ENCODE measurements around the gene CTNNA2. TPM values are rescaled to one million over a fixed set of nuclear protein-coding genes. Genes with fewer than 3 reads are reported as not detected.
A peak's percentile ranks its signal among the peaks of the same experiment; 100 is the strongest.

Gene CTNNA2
- polyA plus RNA-seq, 1 of the 3 experiments (the other 2 are of a cell fraction) = 0.30 TPM

GRCh38 chr2:80365762-80366161 is 852.9 kb downstream of the CTNNA2 start (continued):
- TF ChIP-seq NFIC (IDR thresholded peaks at IDR 0.05; ENCODE audit: borderline replicate concordance) (no peak), FOXJ3 (CRISPR knock-in tag; IDR thresholded peaks at IDR 0.05) (0 out of 2 replicates have a peak, but pooled peaks have one; percentile 45), TEAD4 (IDR thresholded peaks at IDR 0.05; ENCODE audit: borderline replicate concordance, insufficient read depth) (no peak), CHD2 (IDR thresholded peaks at IDR 0.05; ENCODE audit: low read length, partially characterized antibody) (peak; percentile 57), SMC3 (IDR thresholded peaks at IDR 0.05; ENCODE audit: low read depth, low read length) (no peak), EZH2phosphoT487 (IDR thresholded peaks at IDR 0.05; ENCODE audit: borderline replicate concordance, low read depth) (no peak), GABPA (IDR thresholded peaks at IDR 0.05; ENCODE audit: low read depth) (no peak), RXRA (IDR thresholded peaks at IDR 0.05; ENCODE audit: borderline replicate concordance, low read depth) (no peak), IRF3 (IDR thresholded peaks at IDR 0.05; ENCODE audit: low read depth, low read length) (no peak), RFX5 (IDR thresholded peaks at IDR 0.05; ENCODE audit: low read length) (no peak), CTCF (IDR thresholded peaks at IDR 0.05) (no peak), FOXM1 (IDR thresholded peaks at IDR 0.05; ENCODE audit: low read depth) (no peak), PBX3 (IDR thresholded peaks at IDR 0.05) (no peak), ZBTB33 (IDR thresholded peaks at IDR 0.05; ENCODE audit: borderline replicate concordance, low read depth) (no peak), TAF1 (IDR thresholded peaks at IDR 0.05; ENCODE audit: borderline replicate concordance, low read depth, low read length) (no peak), MXI1 (IDR thresholded peaks at IDR 0.05; ENCODE audit: low read depth, low read length) (no peak; the same call in 1 of the 2 replicates), MAX (IDR thresholded peaks at IDR 0.05; ENCODE audit: low read depth) (no peak), EP300 (IDR thresholded peaks at IDR 0.05; ENCODE audit: borderline replicate concordance in 1 of 2, low read depth in 1 of 2, low read length in 1 of 2) (peak in 1 of 2 experiments; percentile 85; a peak in 2 of 4 replicates), TCF12 (IDR thresholded peaks at IDR 0.05) (no peak), USF1 (IDR thresholded peaks at IDR 0.05; ENCODE audit: borderline replicate concordance, low read depth) (no peak)

All from SK-N-SH (cell line).